Upper lobe of left lung (tissue), 6 donors: Measurements from ENCODE around the gene WASHC3. TPM values are rescaled to one million over a fixed set of nuclear protein-coding genes. Genes with fewer than 3 reads are reported as not detected.
A peak's percentile ranks its signal among the peaks of the same experiment; 100 is the strongest.

ENCODE experiments used
- ATAC-seq, 2 donors: fragments of 200-7000 bp; cut with Tn5 transposase; one replicate each; pipeline ENCODE4 v1.9.1; 2022; ENCODE audit warnings: mild to moderate bottlenecking in 2 of 2, moderate library complexity in 2 of 2; ENCODE audit not compliant: low FRiP score in 2 of 2
- DNase-seq, 2 donors: peaks; one replicate each; pipeline ENCODE4 v3.0.0-alpha.2; 2019 to 2020
- H3K27ac ChIP-seq, 4 donors: fragments of 200-600 bp; sonication (generic); one replicate each; pipeline ENCODE4 v1.5.1; 2016 to 2019
- H3K27me3 ChIP-seq, 4 donors: fragments of 200-600 bp; sonication (generic); one replicate each; pipeline ENCODE4 v1.5.1; 2017 to 2019
- H3K36me3 ChIP-seq, 4 donors: fragments of 200-600 bp; sonication (generic); one replicate each; pipeline ENCODE4 v1.5.1; 2016 to 2019
- H3K4me1 ChIP-seq, 4 donors: fragments of 200-600 bp; sonication (generic); one replicate each; pipeline ENCODE4 v1.5.1; 2018 to 2019
- H3K4me3 ChIP-seq, 4 donors: fragments of 200-600 bp; sonication (generic); one replicate each; pipeline ENCODE4 v1.5.1; 2017 to 2019; ENCODE audit warnings: mild to moderate bottlenecking in 2 of 4, moderate library complexity in 1 of 4
- H3K9me3 ChIP-seq, 4 donors: fragments of 200-600 bp; sonication (generic); one replicate each; pipeline ENCODE4 v1.5.1; 2018 to 2019
- EP300 ChIP-seq, 4 donors: sonication (generic); formaldehyde crosslinking; IDR thresholded peaks; one replicate each; pipeline ENCODE4 v1.5.1; 2017; ENCODE audit warnings: antibody characterized with exemption in 4 of 4, control low read depth in 2 of 4
- POLR2A ChIP-seq, 4 donors: fragments of 450-650 bp; IDR thresholded peaks; one replicate each; pipeline ENCODE4 v1.5.1; 2016 to 2017; ENCODE audit warnings: antibody characterized with exemption in 4 of 4, mild to moderate bottlenecking in 2 of 4
- POLR2AphosphoS5 ChIP-seq, 2 donors: sonication (generic); formaldehyde crosslinking; IDR thresholded peaks; one replicate each; pipeline ENCODE4 v1.5.1; 2017; ENCODE audit warnings: antibody characterized with exemption in 2 of 2
- WGBS, 2 donors: methylation state at CpG; one replicate each; pipeline ENCODE4 v1.1.5; 2017 to 2018; 5-methylcytosine and 5-hydroxymethylcytosine counted together
- total RNA-seq, 6 donors: library from RNA; depleted of rRNA in 4 of 6; stranded (reverse); fragments of >200 nt in 4 of 6; gene quantifications; one replicate each; pipeline versions ENCODE4 v1.1.0 to v1.2.1, GENCODE V29; 2016 to 2021
- TF ChIP-seq, protein P1 (sequence below), 6 experiments: fragments of 450-650 bp in 4 of 6; fragments of 200-600 bp in 2 of 6; sonication (generic) in 2 of 6; IDR thresholded peaks; one replicate each; pipeline ENCODE4 v1.5.1; 2016 to 2019; ENCODE audit warnings: antibody characterized with exemption in 6 of 6
- donor health status: DM: no; HTN: no; CAD: no; lungs with moderate emphysema.
- donor health status: DM: no; HTN: yes; CAD: no; lungs with severe emphysema.

WASHC3 gene
- total RNA-seq, 6 donors from 2014 or later: 20.5 to 114 (median 46.5) TPM

DNA sequence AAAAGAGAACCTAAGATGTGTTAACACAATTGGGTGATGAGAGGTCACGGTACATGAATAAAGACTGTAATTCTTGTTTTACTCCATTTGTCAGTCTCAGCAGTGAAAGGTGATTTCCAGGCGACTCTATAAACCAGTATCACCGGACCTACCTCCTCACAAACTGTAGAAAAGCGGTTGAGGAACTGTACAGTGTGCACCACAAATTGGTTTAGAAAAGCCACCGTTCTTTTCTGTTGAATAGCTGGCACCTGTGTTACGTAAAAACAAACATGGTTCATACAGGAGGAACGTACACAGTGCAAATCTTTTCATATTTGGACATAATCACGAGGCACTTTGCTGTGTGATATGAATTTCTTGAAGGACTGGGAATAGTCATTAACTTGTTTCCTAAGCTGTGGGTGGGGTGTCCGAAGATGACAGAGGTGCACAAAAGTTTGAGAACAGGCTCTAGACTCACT lies 663 bp downstream of the WASHC3 start:
- DNase-seq (no peak), ATAC-seq (peak in 1 of 2 donors; percentile 58)
- H3K36me3 ChIP-seq: peaks cover 0 to 17% (median 5%) of the 10 kb centered on the region in 4 donors
- no peaks in the 10 kb centered on the region for H3K27me3 ChIP-seq
- H3K4me1 ChIP-seq: peaks cover 0 to 13% (median 2%) of the 10 kb centered on the region in 4 donors
- H3K4me3 ChIP-seq: peak overlapping the region; percentile 59 to 95 (median 85)
- peak overlapping the region; percentile 90 to 95 (median 92) for H3K27ac ChIP-seq
- no peaks in the 10 kb centered on the region for H3K9me3 ChIP-seq
- WGBS, 2 donors: 16 to 27% methylated on average over 9 of the region's 9 CpGs
- no peak for TF ChIP-seq POLR2A (IDR thresholded peaks at IDR 0.05)
- no peak for TF ChIP-seq EP300 (IDR thresholded peaks at IDR 0.05)
- TF ChIP-seq, protein P1, sequence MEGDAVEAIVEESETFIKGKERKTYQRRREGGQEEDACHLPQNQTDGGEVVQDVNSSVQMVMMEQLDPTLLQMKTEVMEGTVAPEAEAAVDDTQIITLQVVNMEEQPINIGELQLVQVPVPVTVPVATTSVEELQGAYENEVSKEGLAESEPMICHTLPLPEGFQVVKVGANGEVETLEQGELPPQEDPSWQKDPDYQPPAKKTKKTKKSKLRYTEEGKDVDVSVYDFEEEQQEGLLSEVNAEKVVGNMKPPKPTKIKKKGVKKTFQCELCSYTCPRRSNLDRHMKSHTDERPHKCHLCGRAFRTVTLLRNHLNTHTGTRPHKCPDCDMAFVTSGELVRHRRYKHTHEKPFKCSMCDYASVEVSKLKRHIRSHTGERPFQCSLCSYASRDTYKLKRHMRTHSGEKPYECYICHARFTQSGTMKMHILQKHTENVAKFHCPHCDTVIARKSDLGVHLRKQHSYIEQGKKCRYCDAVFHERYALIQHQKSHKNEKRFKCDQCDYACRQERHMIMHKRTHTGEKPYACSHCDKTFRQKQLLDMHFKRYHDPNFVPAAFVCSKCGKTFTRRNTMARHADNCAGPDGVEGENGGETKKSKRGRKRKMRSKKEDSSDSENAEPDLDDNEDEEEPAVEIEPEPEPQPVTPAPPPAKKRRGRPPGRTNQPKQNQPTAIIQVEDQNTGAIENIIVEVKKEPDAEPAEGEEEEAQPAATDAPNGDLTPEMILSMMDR (IDR thresholded peaks at IDR 0.05): no peak
- TF ChIP-seq POLR2AphosphoS5 (IDR thresholded peaks at IDR 0.05): no peak

DNA sequence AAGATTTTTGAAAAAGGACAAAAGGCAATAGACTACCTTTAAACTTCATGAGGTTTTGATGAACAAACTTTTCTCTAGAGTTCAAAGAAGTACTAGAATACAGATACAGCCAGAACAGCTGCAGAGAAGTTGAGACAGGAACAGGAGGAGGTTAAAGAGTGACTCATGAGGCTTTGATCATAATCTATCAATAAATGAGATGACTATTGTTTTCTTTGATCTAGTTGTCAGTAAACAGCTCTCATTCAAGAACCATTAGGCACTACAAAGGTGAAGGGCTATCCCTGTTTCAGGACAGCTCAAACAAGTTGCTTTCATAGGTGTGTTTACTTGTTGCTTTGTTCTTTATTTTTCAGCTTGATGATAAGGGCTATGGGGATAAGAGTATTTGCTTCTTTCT lies 2.4 kb downstream of the WASHC3 start:
- Histone ChIP-seq H3K27me3 (no peaks in the 10 kb centered on the region), H3K27ac (no peak overlapping the region), H3K4me3 (no peak overlapping the region), H3K36me3 (peaks cover 0 to 22% (median 7%) of the 10 kb centered on the region in 4 donors), H3K9me3 (no peaks in the 10 kb centered on the region), H3K4me1 (peaks cover 0 to 13% (median 2%) of the 10 kb centered on the region in 4 donors)
- TF ChIP-seq POLR2A (IDR thresholded peaks at IDR 0.05) (no peak), EP300 (IDR thresholded peaks at IDR 0.05) (no peak), POLR2AphosphoS5 (IDR thresholded peaks at IDR 0.05) (no peak)
- TF ChIP-seq, protein P1 (IDR thresholded peaks at IDR 0.05): no peak
- ATAC-seq: no peak
- DNase-seq: no peak

DNA sequence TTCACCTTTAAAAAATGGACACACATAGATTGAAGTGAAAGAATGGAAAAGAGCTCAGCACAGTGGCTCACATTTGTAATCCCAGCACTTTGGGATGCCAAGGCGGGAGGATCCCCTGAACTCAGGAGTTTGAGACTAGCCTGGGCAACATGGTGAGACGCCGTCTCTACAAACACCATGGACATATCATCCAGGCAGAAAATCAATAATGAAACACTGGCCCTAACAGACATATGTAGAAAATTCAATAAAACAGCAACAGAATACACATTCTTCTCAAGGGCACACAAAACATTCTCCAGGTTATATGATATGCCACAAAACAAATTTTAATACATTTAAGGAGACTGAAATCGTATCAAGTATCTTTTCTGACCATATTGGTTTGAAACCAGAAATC lies 7.4 kb downstream of the WASHC3 start:
- Histone ChIP-seq H3K27me3 (no peaks in the 10 kb centered on the region), H3K36me3 (peaks cover 0 to 55% (median 14%) of the 10 kb centered on the region in 4 donors), H3K9me3 (no peaks in the 10 kb centered on the region), H3K4me1 (peaks cover 4 to 10% (median 6%) of the 10 kb centered on the region in 4 donors), H3K27ac (no peak overlapping the region), H3K4me3 (no peak overlapping the region)
- TF ChIP-seq, protein P1 (IDR thresholded peaks at IDR 0.05): no peak
- TF ChIP-seq POLR2AphosphoS5 (IDR thresholded peaks at IDR 0.05): no peak
- TF ChIP-seq POLR2A (IDR thresholded peaks at IDR 0.05): no peak
- TF ChIP-seq EP300 (IDR thresholded peaks at IDR 0.05): no peak
- WGBS, 2 donors: 97 to 98% methylated on average over 4 of the region's 4 CpGs
- ATAC-seq (no peak), DNase-seq (no peak)

DNA sequence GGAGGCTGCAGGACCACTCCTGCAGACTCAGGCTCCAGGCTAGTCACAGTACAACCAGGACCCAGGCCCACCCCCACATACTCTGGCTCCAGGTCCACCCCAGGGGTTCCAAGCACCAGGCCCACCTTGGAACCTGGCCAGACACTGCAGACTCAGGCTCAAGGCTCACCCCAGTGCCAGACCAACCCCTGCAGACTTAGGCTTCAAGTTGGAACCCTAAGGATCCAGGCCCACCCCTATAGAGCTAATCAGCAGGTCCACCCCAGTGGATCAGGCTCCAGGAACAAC lies 8.8 kb downstream of the WASHC3 start:
- H3K4me3 ChIP-seq: no peak overlapping the region
- ATAC-seq (peak in 1 of 2 donors; percentile 16), DNase-seq (no peak)
- peaks cover 0 to 62% (median 16%) of the 10 kb centered on the region in 4 donors for H3K36me3 ChIP-seq
- H3K9me3 ChIP-seq: no peaks in the 10 kb centered on the region
- H3K27ac ChIP-seq: no peak overlapping the region
- TF ChIP-seq, protein P1 (IDR thresholded peaks at IDR 0.05): no peak
- TF ChIP-seq EP300 (IDR thresholded peaks at IDR 0.05): no peak
- TF ChIP-seq POLR2AphosphoS5 (IDR thresholded peaks at IDR 0.05): no peak
- TF ChIP-seq POLR2A (IDR thresholded peaks at IDR 0.05): no peak
- H3K27me3 ChIP-seq: no peaks in the 10 kb centered on the region
- H3K4me1 ChIP-seq: peaks cover 4 to 10% (median 6%) of the 10 kb centered on the region in 4 donors
